Right atrium auricular region (tissue), 2 donors: ENCODE data around the gene HMOX2. TPM values are rescaled to one million over a fixed set of nuclear protein-coding genes. Genes with fewer than 3 reads are reported as not detected.

Experiments
- DNase-seq: peaks from one replicate; pipeline ENCODE4 v3.0.0-alpha.2; 2019; ENCODE audit warnings: low spot score
- H3K27ac ChIP-seq, 2 donors: fragments of 200-600 bp; sonication (generic); 1 replicate in 1 of 2; 2 replicates in 1 of 2; pipeline ENCODE4 v1.5.1; 2016 to 2019
- H3K27me3 ChIP-seq, 2 donors: fragments of 200-600 bp; sonication (generic); one replicate each; pipeline versions ENCODE4 v1.5.1 to v1.6.0; 2017 to 2019
- H3K36me3 ChIP-seq: fragments of 200-600 bp; sonication (generic); one replicate; pipeline ENCODE4 v1.5.1; 2016
- H3K4me1 ChIP-seq, 2 donors: fragments of 200-600 bp; sonication (generic); one replicate each; pipeline versions ENCODE4 v1.5.1 to v1.6.0; 2017 to 2019
- H3K4me3 ChIP-seq, 2 donors: fragments of 200-600 bp; sonication (generic); 1 replicate in 1 of 2; 2 replicates in 1 of 2; pipeline ENCODE4 v1.5.1; 2017 to 2019; ENCODE audit warnings: mild to moderate bottlenecking in 1 of 2, moderate library complexity in 1 of 2
- H3K9me3 ChIP-seq, 2 donors: fragments of 200-600 bp; sonication (generic); one replicate each; pipeline ENCODE4 v1.5.1; 2019
- total RNA-seq, 2 donors: library from RNA; depleted of rRNA; stranded (reverse); fragments of >200 nt; gene quantifications; one replicate each; pipeline ENCODE4 v1.1.0, GENCODE V29; 2016
- TF ChIP-seq, protein P1 (sequence below), 2 donors: fragments of 200-600 bp; sonication (generic); IDR thresholded peaks; one replicate each; pipeline ENCODE4 v1.5.1; 2019; ENCODE audit warnings: antibody characterized with exemption in 2 of 2

Gene HMOX2
- total RNA-seq, 2 donors from 2014 or later = 98.7 to 101 TPM

DNA sequence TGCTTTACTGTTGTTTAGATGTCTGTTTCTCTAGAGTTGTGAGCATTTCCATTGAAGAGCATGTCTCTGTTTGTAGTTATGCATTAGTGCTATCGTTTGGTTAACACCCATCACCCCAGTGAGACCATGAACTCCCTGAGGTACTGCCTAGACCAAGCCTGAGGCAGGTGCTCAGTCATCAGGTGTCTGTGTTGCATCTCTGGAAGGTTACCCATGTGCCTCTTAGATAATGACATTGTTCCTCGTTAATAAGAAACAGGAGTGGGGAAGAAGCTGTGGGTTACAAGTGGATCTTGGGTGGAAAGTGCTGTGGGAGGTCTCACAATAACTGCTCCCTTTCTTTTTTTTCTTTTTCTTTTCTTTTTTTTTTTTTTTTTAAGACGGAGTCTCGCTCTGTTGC, 32.2 kb upstream of the HMOX2 start:
- Histone ChIP-seq H3K9me3 (no peaks in the 10 kb centered on the region), H3K4me1 (no peaks in the 10 kb centered on the region), H3K27ac (no peak overlapping the region), H3K27me3 (no peaks in the 10 kb centered on the region), H3K36me3 (peaks cover 100% of the 10 kb centered on the region), H3K4me3 (no peak overlapping the region)
- no peak for DNase-seq
- TF ChIP-seq, protein P1, sequence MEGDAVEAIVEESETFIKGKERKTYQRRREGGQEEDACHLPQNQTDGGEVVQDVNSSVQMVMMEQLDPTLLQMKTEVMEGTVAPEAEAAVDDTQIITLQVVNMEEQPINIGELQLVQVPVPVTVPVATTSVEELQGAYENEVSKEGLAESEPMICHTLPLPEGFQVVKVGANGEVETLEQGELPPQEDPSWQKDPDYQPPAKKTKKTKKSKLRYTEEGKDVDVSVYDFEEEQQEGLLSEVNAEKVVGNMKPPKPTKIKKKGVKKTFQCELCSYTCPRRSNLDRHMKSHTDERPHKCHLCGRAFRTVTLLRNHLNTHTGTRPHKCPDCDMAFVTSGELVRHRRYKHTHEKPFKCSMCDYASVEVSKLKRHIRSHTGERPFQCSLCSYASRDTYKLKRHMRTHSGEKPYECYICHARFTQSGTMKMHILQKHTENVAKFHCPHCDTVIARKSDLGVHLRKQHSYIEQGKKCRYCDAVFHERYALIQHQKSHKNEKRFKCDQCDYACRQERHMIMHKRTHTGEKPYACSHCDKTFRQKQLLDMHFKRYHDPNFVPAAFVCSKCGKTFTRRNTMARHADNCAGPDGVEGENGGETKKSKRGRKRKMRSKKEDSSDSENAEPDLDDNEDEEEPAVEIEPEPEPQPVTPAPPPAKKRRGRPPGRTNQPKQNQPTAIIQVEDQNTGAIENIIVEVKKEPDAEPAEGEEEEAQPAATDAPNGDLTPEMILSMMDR (IDR thresholded peaks at IDR 0.05) = no peak

DNA sequence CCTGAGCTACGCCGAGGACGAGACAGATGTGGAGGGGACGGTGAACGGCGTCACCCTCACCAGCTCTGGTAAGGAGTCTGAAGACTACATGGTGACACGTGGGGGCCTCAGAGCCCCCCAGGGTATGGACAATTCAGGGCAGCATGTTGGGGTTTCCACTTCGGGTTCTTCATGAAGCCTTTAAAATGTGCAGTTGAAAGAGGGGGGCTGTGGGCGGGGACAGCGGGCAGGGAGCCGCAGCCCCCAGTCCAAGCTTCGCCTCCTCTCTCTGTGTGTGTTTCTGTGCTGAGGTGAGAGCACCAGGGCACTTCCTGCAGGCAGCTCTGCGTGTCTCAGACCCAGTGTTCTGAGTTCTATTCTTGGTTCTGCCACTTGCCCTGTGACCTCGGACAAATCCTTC, 25.8 kb upstream of the HMOX2 start:
- H3K36me3 ChIP-seq = peaks cover 91% of the 10 kb centered on the region

DNA sequence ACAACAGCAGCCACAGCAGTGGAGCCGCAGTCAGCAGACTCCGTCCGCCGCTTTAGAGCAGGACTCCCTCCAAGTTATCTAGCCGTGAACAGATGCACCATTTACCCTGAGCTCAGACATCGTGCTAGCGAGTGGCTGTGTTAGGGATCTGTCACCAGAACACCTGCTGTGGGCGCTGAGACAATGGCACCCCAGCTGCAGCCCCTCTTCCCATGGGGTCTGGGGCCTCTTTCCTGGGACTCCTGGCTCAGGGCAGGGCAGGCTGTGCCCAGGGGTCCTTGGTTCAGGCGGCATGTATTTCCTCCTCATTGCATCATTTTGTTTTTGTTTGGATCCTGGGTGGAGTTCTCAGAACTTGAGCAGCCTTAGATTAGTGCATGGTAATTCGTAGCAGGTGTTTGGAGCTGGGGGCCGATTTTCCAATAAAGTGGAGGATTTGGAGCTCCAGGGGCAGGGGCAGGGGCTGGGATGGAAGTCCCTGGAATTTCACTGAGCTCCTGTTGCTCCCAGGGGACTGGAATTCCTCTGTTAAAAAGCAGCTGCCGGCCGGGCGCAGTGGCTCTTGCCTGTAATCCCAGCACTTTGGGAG, 25.2 kb upstream of the HMOX2 start:
- TF ChIP-seq, protein P1 (IDR thresholded peaks at IDR 0.05) = no peak
- H3K27ac ChIP-seq = no peak overlapping the region
- no peaks in the 10 kb centered on the region for H3K27me3 ChIP-seq
- H3K9me3 ChIP-seq = no peaks in the 10 kb centered on the region
- no peak overlapping the region for H3K4me3 ChIP-seq
- DNase-seq = no peak
- H3K36me3 ChIP-seq = peaks cover 91% of the 10 kb centered on the region
- no peaks in the 10 kb centered on the region for H3K4me1 ChIP-seq

More for the DNA sequence above, 25.8 kb upstream of the HMOX2 start:
- no peak overlapping the region for H3K27ac ChIP-seq
- no peak overlapping the region for H3K4me3 ChIP-seq
- TF ChIP-seq, protein P1 (IDR thresholded peaks at IDR 0.05) = no peak
- no peaks in the 10 kb centered on the region for H3K27me3 ChIP-seq
- H3K9me3 ChIP-seq = no peaks in the 10 kb centered on the region
- no peaks in the 10 kb centered on the region for H3K4me1 ChIP-seq
- no peak for DNase-seq

DNA sequence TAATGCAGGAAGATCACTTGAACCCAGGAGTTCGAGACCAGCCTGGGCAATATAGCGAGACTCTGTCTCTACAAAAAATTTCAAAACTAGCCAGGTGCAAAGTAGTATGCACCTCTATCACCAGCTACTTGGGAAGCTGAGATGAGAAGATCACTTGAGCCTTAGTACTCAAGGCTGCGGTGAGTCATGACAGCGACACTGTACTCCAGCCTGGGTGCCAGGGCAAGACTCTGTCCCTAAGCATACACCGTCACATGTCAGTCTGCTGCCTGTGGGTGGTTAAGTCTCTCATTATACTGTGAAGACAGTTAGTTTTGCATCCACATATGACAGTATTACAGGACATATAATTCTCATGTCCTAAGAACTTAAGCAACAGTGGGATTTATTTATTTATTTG, 23.5 kb upstream of the HMOX2 start:
- TF ChIP-seq, protein P1 (IDR thresholded peaks at IDR 0.05) = no peak
- Histone ChIP-seq H3K27ac (no peak overlapping the region), H3K4me1 (no peaks in the 10 kb centered on the region), H3K27me3 (no peaks in the 10 kb centered on the region), H3K9me3 (no peaks in the 10 kb centered on the region), H3K4me3 (no peak overlapping the region), H3K36me3 (peaks cover 91% of the 10 kb centered on the region)
- DNase-seq = no peak

DNA sequence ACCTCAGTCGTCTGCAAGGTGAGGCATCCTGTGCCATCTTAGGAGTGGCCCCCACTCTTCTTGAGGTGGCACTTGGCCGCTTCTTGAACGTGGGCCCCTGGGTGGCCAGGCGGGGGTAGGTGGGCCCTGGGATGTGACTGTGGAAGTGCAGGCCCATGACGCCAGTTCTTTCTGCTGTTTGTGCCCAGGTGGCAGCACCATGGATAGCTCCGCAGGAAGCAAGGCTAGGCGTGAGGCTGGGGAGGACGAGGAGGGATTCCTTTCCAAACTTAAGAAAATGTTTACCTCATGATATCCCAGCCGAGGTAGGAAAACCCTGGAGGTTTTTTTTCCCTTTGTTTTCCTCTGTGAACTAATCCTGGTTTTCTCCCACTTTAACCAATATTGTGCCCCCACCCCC, 21.6 kb upstream of the HMOX2 start:
- H3K9me3 ChIP-seq = no peaks in the 10 kb centered on the region
- no peak for DNase-seq
- TF ChIP-seq, protein P1 (IDR thresholded peaks at IDR 0.05) = no peak
- peaks cover 73% of the 10 kb centered on the region for H3K36me3 ChIP-seq
- H3K4me1 ChIP-seq = no peaks in the 10 kb centered on the region
- no peak overlapping the region for H3K27ac ChIP-seq
- no peak overlapping the region for H3K4me3 ChIP-seq
- H3K27me3 ChIP-seq = no peaks in the 10 kb centered on the region

DNA sequence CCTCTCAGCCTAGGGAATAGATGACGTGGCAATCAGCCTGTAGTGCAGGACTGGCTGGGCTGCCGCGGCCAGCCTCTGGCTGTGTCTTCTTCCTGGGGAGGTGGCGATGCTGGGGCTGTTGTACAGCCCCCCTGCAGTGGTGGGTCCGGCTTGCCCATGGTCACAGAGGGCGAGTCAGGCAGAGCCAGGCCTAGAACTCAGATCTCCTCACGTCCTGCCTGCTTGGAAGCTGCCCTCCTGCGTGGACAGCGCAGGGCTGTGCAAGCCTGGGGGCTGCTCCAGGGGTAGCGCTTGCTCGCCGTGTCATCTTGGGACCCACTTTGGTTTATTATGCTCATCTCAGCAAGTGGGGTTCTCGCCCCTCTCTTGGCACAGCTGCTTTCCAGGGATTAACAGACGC, 21.1 kb upstream of the HMOX2 start:
- no peak overlapping the region for H3K27ac ChIP-seq
- no peaks in the 10 kb centered on the region for H3K9me3 ChIP-seq
- H3K4me3 ChIP-seq = no peak overlapping the region
- no peaks in the 10 kb centered on the region for H3K4me1 ChIP-seq
- peaks cover 69% of the 10 kb centered on the region for H3K36me3 ChIP-seq
- DNase-seq = no peak
- TF ChIP-seq, protein P1 (IDR thresholded peaks at IDR 0.05) = no peak
- H3K27me3 ChIP-seq = no peaks in the 10 kb centered on the region
